Gastrocnemius medialis (tissue), 4 donors: ENCODE results near the gene APOBEC4. TPM values are rescaled to one million over a fixed set of nuclear protein-coding genes. Genes with fewer than 3 reads are reported as not detected.
"Not testable (repeated sequence)": the region's sequence is repeated elsewhere in the genome, so short reads cannot be mapped to it uniquely, and the experiment has no call there.

Experiments
- ATAC-seq, 2 donors: fragments of 150-250 bp; one replicate each; pipeline ENCODE4 v1.9.1; 2016
- DNase-seq, 2 donors: peaks; one replicate each; pipeline ENCODE4 v3.0.0-alpha.2; 2019
- H3K27ac ChIP-seq, 4 donors: fragments of 200-600 bp; sonication (generic); 1 replicate in 1 of 4; 2 replicates in 3 of 4; pipeline ENCODE4 v1.5.1; 2016 to 2018; ENCODE audit warnings: mild to moderate bottlenecking in 2 of 4, moderate library complexity in 1 of 4
- H3K27me3 ChIP-seq, 3 donors: fragments of 200-600 bp; sonication (generic) in 2 of 3; 1 replicate in 1 of 3; 2 replicates in 2 of 3; pipeline versions ENCODE4 v1.5.1 to v1.6.0; 2016 to 2019; ENCODE audit warnings: mild to moderate bottlenecking in 1 of 3, moderate library complexity in 1 of 3
- H3K36me3 ChIP-seq, 2 donors: fragments of 200-600 bp; sonication (generic) in 1 of 2; one replicate each; pipeline ENCODE4 v1.5.1; 2017 to 2018
- H3K4me1 ChIP-seq, 2 donors: fragments of 200-600 bp; sonication (generic) in 1 of 2; one replicate each; pipeline ENCODE4 v1.5.1; 2016 to 2017; ENCODE audit warnings: mild to moderate bottlenecking in 2 of 2
- H3K4me3 ChIP-seq, 4 donors: fragments of 200-600 bp; sonication (generic) in 3 of 4; 1 replicate in 1 of 4; 2 replicates in 3 of 4; pipeline ENCODE4 v1.5.1; 2016 to 2019; ENCODE audit warnings: mild to moderate bottlenecking in 2 of 4
- H3K9me3 ChIP-seq, 3 donors: fragments of 200-600 bp; sonication (generic) in 2 of 3; 1 replicate in 1 of 3; 2 replicates in 2 of 3; pipeline ENCODE4 v1.5.1; 2016 to 2019
- POLR2A ChIP-seq, 2 donors: fragments of 450-650 bp; IDR thresholded peaks; one replicate each; pipeline ENCODE4 v1.6.1; 2017; ENCODE audit warnings: antibody characterized with exemption in 2 of 2, mild to moderate bottlenecking in 2 of 2, moderate library complexity in 2 of 2
- in situ Hi-C, 4 donors: fragments of 200-750 bp; cut with MboI; loops; one replicate each; pipeline versions ENCODE4 v1.15.0 to v1.8.0; 2017; ENCODE audit warnings: low sequenced_read_pairs in 4 of 4
- intact Hi-C: fragments of 100-400 bp; cut with DNase I; formaldehyde crosslinking; loops from one replicate; pipeline ENCODE4 v1.15.1; 2023; ENCODE audit warnings: low total_unique reads
- total RNA-seq, 4 donors: library from RNA; depleted of rRNA; stranded (reverse); fragments of >200 nt; gene quantifications; one replicate each; pipeline versions ENCODE4 v1.1.0 to v1.2.3, GENCODE V29; 2016
- TF ChIP-seq, protein P1 (sequence below), 5 experiments: fragments of 450-650 bp in 3 of 5; fragments of 200-600 bp in 2 of 5; sonication (generic) in 2 of 5; IDR thresholded peaks in 4 of 5; conservative IDR thresholded peaks in 1 of 5; 1 replicate in 4 of 5; 2 replicates in 1 of 5; pipeline ENCODE4 v1.5.1; 2016 to 2019; ENCODE audit warnings: antibody characterized with exemption in 5 of 5, mild to moderate bottlenecking in 3 of 5, moderate library complexity in 3 of 5

Gene APOBEC4
- total RNA-seq, 4 donors from 2014 or later, result not detected

GRCh38 chr1:183632114-183632513 is 21.0 kb downstream of the APOBEC4 start:
- Histone ChIP-seq H3K27me3 (no peaks in the 10 kb centered on the region), H3K9me3 (no peaks in the 10 kb centered on the region), H3K4me3 (peak overlapping the region in 1 of 4 donors; percentile 92), H3K36me3 (peaks cover 0 to 25% of the 10 kb centered on the region in 2 donors), H3K27ac (no peak overlapping the region), H3K4me1 (peaks cover 33 to 38% of the 10 kb centered on the region in 2 donors)
- intact Hi-C loops, result loop anchor here (10.0 kb wide), 1 partner anchor 1027 kb away; the partner anchor contains the start of gene RGS16
- DNase-seq (no peak), ATAC-seq (no peak)
- no peak for TF ChIP-seq POLR2A (IDR thresholded peaks at IDR 0.05)
- TF ChIP-seq, protein P1, sequence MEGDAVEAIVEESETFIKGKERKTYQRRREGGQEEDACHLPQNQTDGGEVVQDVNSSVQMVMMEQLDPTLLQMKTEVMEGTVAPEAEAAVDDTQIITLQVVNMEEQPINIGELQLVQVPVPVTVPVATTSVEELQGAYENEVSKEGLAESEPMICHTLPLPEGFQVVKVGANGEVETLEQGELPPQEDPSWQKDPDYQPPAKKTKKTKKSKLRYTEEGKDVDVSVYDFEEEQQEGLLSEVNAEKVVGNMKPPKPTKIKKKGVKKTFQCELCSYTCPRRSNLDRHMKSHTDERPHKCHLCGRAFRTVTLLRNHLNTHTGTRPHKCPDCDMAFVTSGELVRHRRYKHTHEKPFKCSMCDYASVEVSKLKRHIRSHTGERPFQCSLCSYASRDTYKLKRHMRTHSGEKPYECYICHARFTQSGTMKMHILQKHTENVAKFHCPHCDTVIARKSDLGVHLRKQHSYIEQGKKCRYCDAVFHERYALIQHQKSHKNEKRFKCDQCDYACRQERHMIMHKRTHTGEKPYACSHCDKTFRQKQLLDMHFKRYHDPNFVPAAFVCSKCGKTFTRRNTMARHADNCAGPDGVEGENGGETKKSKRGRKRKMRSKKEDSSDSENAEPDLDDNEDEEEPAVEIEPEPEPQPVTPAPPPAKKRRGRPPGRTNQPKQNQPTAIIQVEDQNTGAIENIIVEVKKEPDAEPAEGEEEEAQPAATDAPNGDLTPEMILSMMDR (IDR thresholded peaks at IDR 0.05 in 4 of 5, conservative IDR thresholded peaks at IDR 0.05 in 1 of 5), result no peak
- in situ Hi-C loops, result loop anchor here in 2 of 4 donors (5.0 to 25.0 kb wide), 3 partner anchors 157 to 345 kb away; partner anchors contain the start of gene SMG7 (in 2 of the 2)

DNA sequence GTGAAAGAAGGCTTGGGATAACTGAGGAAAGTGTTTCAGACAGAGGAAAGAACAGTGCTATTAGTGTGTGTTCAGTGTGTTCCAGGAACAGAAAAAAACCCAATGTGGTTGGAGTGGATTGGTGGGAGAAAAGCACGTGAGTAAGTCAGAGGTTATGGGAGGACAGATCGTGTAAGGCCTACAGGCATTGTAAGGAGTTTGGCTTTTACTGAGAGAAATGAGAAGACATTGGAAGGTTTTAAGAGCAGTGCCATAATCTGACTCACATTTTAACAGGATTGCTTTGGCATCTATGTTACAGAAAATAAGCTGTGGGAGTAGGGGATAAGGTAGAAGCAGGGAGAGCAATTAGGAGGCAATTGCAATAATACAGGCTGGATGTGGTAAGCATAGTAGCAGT is 22.4 kb downstream of the APOBEC4 start:
- peaks cover 33 to 34% of the 10 kb centered on the region in 2 donors for H3K4me1 ChIP-seq
- peaks cover 0 to 26% of the 10 kb centered on the region in 2 donors for H3K36me3 ChIP-seq
- H3K27ac ChIP-seq, result peak overlapping the region in 1 of 4 donors; percentile 33
- H3K4me3 ChIP-seq, result no peak overlapping the region
- no peak for DNase-seq
- no peak for ATAC-seq
- intact Hi-C loops, result loop anchor here (10.0 kb wide), 1 partner anchor 1026 kb away; the partner anchor contains the start of gene RGS16
- H3K9me3 ChIP-seq, result no peaks in the 10 kb centered on the region
- no peaks in the 10 kb centered on the region for H3K27me3 ChIP-seq
- in situ Hi-C loops, result loop anchor here in 2 of 4 donors (5.0 to 25.0 kb wide), 3 partner anchors 156 to 343 kb away; partner anchors contain the start of gene SMG7 (in 2 of the 2)
- no peak for TF ChIP-seq POLR2A (IDR thresholded peaks at IDR 0.05)
- TF ChIP-seq, protein P1 (IDR thresholded peaks at IDR 0.05 in 4 of 5, conservative IDR thresholded peaks at IDR 0.05 in 1 of 5), result no peak

DNA sequence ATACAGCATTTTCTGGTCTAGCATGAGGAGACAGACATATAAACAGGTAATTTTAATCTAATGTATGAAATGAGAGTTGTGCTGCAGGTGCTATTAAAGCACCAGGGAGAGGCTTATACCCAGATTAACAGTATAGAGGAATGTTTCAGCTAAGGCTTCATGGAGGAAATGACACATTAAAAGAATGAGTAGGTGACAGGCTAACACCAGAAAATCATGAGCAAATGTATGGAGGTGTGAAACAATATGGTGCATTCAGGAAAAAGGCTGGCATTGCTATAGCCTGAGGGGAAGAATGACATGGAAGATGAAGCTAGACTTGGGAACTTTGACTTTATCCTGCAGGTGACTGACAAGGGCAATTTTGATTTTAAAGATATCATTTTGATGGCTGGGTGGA is 24.6 kb downstream of the APOBEC4 start:
- in situ Hi-C loops (loop anchor here in 2 of 4 donors (10.0 to 25.0 kb wide), 2 partner anchors 341 to 344 kb away; no protein-coding TSS in a partner anchor), intact Hi-C loops (no loop called here)
- ATAC-seq (no peak), DNase-seq (no peak)
- Histone ChIP-seq H3K9me3 (no peaks in the 10 kb centered on the region), H3K36me3 (peaks cover 0 to 30% of the 10 kb centered on the region in 2 donors), H3K27ac (no peak overlapping the region), H3K4me3 (no peak overlapping the region), H3K4me1 (peaks cover 21% of the 10 kb centered on the region in 2 donors), H3K27me3 (no peaks in the 10 kb centered on the region)
- TF ChIP-seq, protein P1 (IDR thresholded peaks at IDR 0.05 in 4 of 5, conservative IDR thresholded peaks at IDR 0.05 in 1 of 5), result no peak
- no peak for TF ChIP-seq POLR2A (IDR thresholded peaks at IDR 0.05)

DNA sequence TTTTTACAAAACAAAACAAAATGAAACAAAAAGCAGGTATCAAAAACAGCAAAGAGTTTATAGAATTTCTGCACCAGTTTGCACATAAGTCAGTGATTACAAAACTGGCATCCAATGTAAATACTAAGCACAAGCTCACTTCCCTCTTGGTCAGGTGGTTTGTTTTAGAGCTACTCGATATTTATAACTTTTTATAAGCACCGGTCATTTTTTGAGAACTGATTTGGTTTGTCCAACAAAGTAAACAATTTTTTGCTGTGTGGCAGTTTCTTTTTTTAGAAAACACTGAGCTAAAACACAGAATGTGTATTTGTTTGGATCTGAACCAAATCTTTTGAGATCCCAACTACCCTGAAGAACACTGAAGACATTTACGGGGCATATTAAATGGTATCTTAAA is 26.9 kb downstream of the APOBEC4 start:
- DNase-seq, ATAC-seq, H3K9me3 ChIP-seq, intact Hi-C loops, H3K27me3 ChIP-seq, H3K4me3 ChIP-seq: not testable (repeated sequence)
- in situ Hi-C loops, result loop anchor here in 2 of 4 donors (10.0 to 25.0 kb wide), 2 partner anchors 339 to 341 kb away; no protein-coding TSS in a partner anchor
- H3K36me3 ChIP-seq, result peaks cover 0 to 30% of the 10 kb centered on the region in 2 donors
- peak overlapping the region in 2 of 4 donors; percentile 11 to 27 for H3K27ac ChIP-seq
- H3K4me1 ChIP-seq, result peaks cover 8 to 11% of the 10 kb centered on the region in 2 donors
